HG03575 (cell line): ENCODE data around the gene C10orf143.
"Not testable (repeated sequence)": the region's sequence is repeated elsewhere in the genome, so short reads cannot be mapped to it uniquely, and the experiment has no call there.

Experiments used
- ATAC-seq: cut with Tn5 transposase; IDR thresholded peaks from one replicate; pipeline ENCODE4 v1.9.1; 2021; ENCODE audit not compliant: unreplicated experiment, insufficient number of reproducible peaks, low FRiP score; ENCODE audit errors: extremely low read depth

The C10orf143 gene

DNA sequence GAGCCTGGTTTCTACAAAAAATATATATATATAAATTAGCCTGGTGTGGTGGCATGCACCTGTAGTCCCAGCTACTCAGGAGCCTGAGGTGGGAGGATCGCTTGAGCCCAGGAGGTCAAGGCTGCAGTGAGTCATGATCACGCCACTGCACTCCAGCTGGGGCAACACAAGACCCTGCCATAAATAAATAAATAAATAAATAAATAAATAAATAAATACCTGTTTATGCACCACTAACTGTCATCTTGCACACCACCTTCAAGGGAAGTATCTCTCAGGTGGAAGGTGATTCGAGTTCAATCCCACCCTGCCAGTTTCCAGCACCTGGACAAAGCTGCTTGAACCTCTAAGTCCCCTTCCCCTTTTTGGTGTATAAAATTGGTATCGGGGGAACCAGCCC is 6.3 kb upstream of the C10orf143 start:
- ATAC-seq, result not testable (repeated sequence)

DNA sequence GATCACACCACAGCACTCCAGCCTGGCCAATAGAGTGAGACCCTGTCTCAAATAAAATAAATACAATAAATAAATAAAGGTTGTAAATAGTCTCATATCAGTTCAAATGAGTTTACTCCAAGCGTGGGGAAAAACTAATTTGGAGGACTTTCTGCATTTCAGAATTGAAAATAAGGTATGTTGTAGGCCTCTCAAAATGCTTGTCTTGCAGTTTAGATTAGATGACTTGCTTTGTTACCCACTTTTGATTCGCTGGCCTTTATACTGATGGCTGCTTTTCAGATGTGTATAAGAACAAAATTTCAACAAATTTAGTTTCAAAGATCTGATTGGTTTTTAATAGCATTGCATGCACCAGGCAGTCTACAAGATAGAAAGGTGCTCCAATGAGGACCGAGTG is 2.2 kb upstream of the C10orf143 start:
- no peak for ATAC-seq

DNA sequence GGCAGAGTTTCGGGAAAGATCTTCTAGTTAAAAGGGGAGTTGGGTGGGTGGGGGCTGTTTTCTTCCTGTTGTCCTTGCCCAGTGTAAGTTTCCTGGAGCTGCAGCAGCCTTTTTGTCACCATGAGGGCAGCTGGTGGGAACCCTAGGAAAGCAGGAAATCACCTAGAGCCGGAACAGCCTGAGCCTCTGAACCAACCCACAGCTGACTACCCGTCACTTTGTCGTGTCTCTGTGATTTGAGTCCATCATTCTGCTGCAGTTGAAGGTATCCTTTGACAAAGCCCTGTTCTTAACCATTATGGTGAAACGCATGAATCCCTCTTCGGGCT is 1.2 kb upstream of the C10orf143 start:
- no peak for ATAC-seq

DNA sequence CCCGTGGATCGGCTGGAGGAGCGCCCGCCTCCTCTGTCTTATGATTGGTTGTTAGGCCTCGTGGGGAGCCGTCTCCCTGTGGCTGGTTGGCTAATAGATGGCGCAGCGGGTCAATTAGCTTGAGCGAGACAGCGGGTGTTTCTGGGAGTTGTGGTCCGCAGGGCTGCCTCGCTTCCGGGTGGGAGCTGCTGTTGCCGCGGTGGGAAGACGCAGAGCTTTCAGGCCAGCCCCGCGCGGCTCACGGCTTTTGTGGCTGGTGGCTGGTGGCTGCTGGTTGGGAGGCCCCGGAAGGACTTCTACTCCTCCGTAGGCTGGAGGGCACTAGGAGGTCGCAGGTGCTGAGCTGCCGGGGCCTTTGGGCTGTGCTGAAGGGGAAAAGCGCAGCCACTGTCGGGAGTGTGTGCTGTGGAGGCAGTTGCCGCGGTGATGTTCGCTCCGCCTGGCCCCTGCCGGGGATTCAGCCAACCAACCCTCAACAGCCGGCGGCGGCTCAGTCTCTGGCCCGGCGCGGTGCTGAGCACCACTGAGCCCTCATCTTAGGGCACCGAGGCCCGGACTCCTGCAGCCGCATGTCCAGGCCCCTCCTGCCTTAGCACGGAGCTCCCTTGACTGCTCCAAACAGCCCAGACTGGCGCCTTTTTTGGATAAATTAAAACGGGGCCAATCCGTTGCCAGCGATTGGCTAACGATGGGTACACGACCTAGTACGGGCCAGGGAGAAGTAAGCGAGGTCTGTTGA is 652 bp upstream of the C10orf143 start:
- ATAC-seq, result peak; percentile 78

DNA sequence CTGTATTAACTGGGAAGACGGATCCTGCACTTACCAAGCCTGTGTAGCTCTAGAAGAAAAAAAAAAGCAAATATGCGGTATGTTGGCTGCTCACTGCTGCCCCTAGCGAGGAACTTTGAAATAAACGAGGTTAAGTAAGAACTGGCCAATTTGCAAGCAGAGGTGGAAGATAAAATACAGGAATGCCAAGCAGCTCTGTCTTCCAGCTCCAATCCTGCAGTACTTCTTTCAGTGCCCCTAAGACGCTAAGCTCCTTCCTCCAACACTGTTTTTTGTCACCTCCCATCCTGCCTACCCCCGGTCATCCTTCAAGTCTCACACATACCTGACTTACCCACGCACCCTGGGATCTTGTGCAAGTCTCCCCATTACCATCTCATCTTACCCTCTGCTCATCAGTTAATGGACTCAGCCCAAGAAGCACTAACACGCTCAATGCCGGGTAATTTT is 809 bp downstream of the C10orf143 start:
- no peak for ATAC-seq

DNA sequence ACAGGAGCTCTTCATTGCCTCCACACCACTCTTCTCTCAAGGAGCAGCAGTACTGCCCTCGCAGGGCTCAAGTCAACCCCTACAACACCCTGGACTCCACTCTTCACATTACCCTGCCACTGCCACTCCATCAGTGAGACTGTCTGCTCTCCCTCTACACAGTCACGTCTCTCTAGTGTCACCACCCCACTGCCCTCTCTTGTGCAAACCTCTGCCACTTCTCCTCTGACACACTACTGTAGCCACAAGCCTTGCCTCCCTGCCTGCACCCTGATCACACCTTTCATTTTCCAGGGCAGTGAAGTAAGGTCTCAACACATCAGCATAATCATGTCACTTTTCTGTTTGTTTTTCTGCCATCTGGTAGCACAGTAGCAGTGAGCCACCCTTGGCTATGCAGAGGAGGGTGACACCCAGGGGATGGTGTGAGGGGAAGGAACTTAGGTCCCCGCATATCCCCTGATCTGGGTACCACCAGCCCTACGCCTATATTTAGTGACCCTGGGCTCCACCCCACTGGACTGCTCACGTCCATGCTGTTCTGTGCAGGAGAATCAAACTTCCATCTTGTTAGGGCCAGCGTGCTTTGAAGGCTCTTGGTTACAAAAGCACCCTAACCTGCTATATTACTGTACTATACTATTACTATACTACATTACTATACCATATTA is 1.6 kb downstream of the C10orf143 start:
- no peak for ATAC-seq

DNA sequence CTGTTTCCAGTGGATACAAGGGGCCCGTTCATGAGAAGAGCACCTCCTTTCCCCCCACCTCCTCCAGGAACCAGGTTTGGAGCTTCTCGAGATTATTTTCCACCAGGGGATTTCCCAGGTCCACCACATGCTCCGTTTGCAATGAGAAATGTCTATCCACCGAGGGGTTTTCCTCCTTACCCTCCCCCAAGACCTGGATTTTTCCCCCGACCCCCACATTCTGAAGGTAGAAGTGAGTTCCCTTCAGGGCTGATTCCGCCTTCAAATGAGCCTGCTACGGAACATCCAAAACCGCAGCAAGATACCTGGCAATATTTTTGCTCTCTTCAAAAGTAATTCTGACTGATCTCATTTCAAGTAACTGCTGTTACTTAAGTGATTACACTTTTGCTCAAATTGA is 2.5 kb downstream of the C10orf143 start:
- ATAC-seq, result not testable (repeated sequence)

DNA sequence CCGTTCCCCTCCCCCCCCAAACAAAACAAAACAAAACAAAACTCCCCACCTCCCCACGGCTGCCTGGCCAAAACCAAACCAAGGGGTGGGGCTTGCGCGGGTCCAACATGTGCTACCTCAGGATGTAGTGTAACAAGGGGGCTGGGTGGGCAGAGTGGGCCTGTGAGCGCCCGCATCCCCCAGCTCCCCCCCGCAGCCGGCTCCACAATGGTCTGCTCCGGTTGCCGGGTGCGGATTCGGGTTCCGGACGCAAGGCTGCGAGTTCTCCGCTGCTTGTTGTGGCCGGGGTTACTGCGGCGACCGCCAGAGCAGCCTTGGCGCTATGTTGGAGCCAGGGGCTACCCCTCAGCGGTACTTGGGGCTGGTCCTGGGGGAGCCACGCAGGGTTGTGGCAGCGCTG is 4.9 kb downstream of the C10orf143 start:
- no peak for ATAC-seq

DNA sequence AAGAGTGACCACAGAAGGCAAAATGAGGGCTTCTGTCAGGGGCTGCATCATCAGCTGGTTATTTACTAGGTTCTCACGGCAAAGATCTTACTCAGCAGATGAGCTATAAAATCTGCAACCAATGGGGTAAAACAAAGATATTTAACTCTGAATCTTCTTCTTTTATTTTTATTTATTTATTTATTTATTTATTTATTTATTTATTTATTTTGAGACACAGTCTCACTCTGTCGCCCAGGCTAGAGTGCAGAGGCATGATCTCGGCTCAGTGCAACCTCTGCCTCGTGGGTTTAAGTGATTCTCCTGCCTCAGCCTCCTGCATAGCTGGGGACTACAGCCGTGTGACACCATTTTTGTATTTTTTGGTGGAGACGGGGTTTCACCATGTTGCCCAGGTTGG is 11.3 kb downstream of the C10orf143 start:
- no peak for ATAC-seq

DNA sequence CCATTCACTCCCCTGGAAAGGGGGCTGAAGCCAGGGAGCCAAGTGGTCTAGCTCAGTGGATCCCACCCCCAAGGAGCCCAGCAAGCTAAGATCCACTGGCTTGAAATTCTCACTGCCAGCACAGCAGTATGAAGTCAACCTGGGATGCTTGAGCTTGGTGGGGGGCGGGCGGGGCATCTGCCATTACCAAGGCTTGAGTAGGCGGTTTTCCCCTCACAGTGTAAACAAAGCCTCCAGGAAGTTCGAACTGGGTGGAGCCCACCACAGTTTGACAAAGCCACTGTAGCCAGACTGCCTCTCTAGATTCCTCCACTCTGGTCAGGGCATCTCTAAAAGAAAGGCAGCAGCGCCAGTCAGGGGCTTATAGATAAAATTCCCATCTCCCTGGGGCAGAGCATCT is 20.1 kb downstream of the C10orf143 start:
- not testable (repeated sequence) for ATAC-seq

DNA sequence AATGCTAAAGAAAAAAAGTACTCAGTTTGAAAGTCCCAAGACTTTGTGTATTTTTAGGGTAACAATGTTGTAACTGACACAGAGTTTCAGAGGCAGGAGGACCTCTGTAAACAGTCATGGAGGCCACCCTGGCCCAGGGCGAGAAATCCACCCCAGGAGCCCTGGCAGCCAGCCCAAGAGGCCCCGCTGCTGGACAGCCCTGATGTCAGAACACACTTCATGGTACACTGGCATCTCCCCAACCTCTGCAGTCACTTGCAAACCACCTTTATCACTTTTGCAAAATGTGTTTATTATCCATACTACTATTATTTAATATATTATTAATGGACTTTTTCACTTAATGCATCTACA is 30.2 kb downstream of the C10orf143 start:
- no peak for ATAC-seq

DNA sequence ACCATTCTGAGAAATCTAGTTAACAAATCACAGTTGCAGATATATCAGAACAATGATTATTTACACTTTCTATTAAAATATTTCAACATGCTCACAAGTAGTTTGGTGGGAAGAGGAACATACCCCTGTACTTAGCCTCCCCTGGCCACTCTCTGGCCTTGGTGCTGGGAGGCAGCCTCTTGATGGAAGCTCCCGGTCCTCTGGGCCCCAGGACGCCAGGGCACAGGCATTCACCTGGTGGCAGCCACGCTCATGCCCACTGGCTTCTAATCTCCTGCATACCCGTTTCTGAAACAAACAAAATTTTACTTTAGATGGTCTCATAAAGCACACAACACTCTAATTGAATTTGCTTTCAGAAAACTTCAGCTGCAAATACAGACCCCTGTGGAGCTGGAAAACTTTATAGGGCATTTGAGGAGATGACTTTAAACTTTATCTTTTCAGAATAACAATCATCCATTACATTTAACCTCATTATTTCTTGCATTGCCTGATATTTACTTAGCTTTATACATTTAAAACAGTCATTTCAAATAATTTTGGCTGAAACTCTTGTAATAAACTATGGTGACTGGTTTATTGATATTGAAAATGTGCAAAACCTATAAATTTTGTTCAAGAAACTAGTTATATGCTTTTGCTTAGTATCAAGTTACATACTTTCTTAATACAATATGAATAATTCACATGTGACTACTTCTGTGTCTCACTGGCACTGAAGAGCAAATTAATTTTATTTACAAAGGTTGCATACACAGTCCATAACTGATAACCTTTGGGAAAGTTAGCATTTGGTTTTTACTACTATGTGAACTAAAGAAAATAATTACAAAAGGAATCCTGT is 30.8 kb downstream of the C10orf143 start:
- no peak for ATAC-seq

DNA sequence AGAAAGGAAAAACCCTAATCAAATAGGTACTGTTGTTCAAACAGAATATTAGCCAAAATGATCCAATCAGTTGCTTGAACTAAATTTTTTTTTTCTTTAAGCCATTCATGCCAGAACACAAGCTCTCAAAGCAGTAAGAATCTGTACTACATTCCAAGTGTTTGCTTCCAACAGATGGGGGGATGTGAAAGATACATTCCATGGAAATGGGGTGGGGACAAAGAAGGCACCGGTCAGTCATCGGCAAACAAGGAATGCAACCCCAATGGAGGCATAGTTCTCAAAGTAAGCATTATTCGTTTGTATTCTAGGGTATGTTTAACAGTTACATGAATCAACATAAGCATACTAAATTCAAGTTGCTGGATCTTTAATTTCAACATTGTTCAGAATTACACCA is 32.5 kb downstream of the C10orf143 start:
- no peak for ATAC-seq

DNA sequence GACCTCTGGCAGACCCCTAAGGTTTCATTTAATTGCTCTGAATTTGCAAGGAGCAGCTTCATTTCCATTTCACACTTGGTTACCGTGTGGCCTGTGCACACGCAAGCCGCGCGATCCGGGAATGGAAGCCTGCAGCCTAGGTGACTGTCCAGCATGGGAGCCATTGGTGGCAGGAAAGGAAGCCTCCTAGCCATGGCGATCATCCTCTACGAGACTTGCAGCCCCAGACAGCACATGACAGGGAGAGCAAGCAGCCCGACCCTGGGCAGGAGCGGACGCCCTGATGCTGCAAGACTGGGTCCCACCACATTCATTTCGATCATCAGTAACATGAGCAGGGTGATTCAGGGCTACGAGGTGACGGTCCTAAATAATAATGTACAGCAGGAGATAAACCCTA is 33.9 kb downstream of the C10orf143 start:
- no peak for ATAC-seq

DNA sequence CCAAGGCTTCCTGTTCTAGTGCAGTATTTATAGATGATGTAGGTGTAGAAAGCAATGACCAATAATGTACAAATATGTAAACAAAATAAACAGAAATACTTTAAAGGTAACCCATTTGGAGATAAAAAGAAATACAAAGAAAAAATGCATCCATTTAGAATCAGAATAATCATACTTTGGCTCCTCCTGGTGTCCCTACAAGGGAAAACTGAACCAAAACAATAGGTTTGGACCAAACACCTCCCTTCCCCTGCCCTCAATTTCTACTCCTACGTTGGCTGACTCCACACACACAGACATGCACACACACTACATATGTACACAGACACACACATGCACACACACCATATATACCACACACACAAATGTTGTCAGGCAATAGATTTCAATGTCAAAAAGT is 36.0 kb downstream of the C10orf143 start:
- ATAC-seq, result no peak

DNA sequence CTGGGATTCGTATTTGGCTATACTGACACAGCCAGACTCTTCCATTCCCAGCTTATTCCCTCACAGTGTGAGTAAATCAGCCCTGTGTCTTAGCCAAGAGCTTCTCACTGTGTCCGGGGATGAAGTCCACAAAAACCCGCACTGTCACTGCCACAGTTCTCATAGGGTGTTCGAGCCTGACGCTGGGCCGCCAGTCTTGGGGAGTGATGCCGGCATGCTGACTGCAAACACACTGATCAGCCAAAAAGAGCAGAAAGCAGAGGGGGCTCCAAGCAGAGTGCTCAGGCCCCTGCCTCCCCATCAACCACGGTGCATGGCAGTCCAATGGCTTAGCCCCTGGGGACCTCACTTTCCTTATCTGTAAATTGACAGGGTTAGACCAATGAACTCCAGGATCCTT is 36.7 kb downstream of the C10orf143 start:
- ATAC-seq, result no peak

DNA sequence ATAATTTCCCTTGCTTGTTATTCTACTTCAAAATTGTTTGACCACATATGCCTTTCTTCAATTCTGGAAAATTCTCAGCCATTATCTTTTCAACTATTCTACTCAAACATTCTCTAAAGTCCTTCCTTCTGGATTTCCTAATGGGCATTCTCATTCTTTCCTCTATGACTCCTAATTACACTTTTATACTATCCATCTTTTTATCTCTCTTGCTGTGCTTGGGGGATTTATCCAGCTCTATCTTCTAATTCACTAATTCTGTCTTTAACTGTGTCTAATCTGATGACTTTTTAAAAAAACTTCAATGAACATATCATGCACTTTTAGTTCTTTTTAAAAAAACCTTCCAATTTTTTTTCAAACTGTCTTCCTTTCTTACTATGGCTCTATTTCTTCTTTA is 38.4 kb downstream of the C10orf143 start:
- no peak for ATAC-seq

DNA sequence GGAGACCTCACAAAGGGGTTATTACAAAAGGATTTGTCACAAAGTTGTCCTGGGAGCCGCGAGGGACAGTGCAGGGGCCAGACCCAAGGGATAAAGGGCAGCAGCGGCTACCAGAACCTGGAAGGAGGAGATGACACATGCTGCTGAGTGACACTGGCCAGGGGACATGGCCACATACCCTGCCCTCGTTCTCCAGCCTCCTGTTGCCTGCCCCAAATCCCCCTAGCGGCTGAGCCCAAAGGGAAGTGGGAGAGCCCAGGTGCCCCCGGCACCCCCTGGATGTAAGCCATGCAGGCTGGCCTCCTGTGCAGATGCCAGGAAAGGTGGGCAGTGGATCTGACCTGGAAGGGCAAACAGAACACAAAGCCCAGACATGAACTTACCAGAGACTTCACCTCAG is 42.7 kb downstream of the C10orf143 start:
- no peak for ATAC-seq

DNA sequence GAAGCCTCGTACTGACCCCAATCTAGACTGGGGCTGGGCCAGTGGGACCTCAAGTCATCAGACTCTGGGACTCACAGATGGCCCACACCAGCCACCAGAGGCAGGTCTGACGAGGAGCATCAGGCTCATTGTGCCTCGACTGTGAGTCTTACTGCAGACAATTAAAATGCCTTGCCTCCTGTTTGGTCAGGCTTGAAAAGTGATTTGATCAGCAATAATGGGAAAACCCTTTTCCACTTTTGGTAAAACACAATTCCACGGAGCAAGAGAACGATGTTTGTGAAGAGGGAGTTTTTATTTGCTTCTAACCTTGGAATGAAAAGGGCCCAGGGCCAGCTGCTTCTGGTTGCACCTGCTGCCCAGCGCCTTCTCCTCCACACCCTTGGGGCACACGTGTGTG is 43.9 kb downstream of the C10orf143 start:
- no peak for ATAC-seq

DNA sequence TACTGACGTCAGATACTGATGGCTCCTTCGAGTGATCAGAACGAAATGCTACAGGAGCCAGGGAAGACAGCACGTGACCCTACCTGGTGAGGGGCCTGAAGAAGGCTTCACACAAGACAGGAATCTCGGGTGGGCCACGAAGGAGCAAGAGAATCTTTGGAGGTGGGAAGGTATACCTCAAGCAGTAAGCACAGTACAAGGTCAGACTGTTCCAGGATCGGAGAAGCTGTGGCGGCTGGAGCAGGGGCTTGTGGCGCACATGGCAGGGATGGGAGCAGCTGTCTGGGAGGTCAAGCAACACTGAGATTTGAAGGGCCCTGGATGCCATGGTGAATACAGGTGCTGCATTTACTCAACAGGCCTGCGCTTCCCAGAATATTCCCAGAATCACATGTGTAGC is 45.4 kb downstream of the C10orf143 start:
- ATAC-seq, result no peak
